ENCODE data around the gene ATXN7L3.

The ATXN7L3 gene

DNA sequence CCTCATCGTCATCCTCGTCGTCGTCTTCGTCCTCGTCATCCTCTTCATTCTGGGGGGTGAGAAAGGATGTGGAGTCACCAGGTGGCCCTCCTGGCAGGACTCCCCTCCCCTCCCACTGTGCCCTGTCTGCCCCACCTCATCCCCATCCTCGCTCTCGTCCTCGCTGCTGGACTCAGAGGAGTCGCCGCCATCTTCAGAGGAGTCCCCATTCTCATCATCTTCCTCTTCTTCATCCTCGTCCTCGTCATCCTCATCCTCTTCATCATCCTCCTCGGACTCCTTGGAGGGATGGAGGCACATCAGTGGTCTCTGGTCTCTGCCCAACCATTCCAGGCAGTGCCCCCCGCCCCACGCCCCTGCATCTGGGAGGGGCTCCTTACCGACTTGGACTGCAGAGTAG is 7.6 kb upstream of the ATXN7L3 start:
- Histone ChIP-seq H3K27ac (ENCODE audit: low read length) (no peak overlapping the region), H2AFZ (ENCODE audit: low read length) (no peak overlapping the region), H3K9ac (ENCODE audit: low read length) (no peak overlapping the region), H3F3A (ENCODE audit: insufficient read depth, low read length) (peaks cover 45% of the 10 kb centered on the region), H3K9me2 (replicated peaks; ENCODE audit: insufficient read depth, low read length) (no peaks in the 10 kb centered on the region), H4K20me1 (ENCODE audit: insufficient read depth, low read length) (no peaks in the 10 kb centered on the region), H3K79me2 (ENCODE audit: low read length) (peaks cover 10% of the 10 kb centered on the region), H3K36me3 (replicated peaks; ENCODE audit: insufficient read depth, low read length) (no peaks in the 10 kb centered on the region; the same call in none of the 2 replicates), H3K9me3 (replicated peaks; ENCODE audit: insufficient read depth, low read length) (no peaks in the 10 kb centered on the region), H3K4me1 (ENCODE audit: low read length) (peaks cover 17% of the 10 kb centered on the region), H3K4me3 (ENCODE audit: low read length) (no peak overlapping the region), H3K27me3 (replicated peaks; ENCODE audit: insufficient read depth, low read length) (no peaks in the 10 kb centered on the region), H3K4me2 (ENCODE audit: low read depth, low read length) (no peak overlapping the region)
- DNase-seq, result no peak
- TF ChIP-seq EZH2phosphoT487 (IDR thresholded peaks at IDR 0.05; ENCODE audit: low read length) (no peak), EZH2 (optimal IDR thresholded peaks at IDR 0.05; ENCODE audit: low read depth, low read length) (no peak)
- TF ChIP-seq, protein P1, sequence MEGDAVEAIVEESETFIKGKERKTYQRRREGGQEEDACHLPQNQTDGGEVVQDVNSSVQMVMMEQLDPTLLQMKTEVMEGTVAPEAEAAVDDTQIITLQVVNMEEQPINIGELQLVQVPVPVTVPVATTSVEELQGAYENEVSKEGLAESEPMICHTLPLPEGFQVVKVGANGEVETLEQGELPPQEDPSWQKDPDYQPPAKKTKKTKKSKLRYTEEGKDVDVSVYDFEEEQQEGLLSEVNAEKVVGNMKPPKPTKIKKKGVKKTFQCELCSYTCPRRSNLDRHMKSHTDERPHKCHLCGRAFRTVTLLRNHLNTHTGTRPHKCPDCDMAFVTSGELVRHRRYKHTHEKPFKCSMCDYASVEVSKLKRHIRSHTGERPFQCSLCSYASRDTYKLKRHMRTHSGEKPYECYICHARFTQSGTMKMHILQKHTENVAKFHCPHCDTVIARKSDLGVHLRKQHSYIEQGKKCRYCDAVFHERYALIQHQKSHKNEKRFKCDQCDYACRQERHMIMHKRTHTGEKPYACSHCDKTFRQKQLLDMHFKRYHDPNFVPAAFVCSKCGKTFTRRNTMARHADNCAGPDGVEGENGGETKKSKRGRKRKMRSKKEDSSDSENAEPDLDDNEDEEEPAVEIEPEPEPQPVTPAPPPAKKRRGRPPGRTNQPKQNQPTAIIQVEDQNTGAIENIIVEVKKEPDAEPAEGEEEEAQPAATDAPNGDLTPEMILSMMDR (IDR thresholded peaks at IDR 0.05; ENCODE audit: low read length), result no peak

GRCh38 chr17:44206825-44207155 is 7.1 kb upstream of the ATXN7L3 start:
- no peak overlapping the region for H3K4me2 ChIP-seq (ENCODE audit: low read depth, low read length)
- H3K9me2 ChIP-seq (replicated peaks; ENCODE audit: insufficient read depth, low read length), result no peaks in the 10 kb centered on the region
- no peak overlapping the region for H3K27ac ChIP-seq (ENCODE audit: low read length)
- peaks cover 10% of the 10 kb centered on the region for H3K79me2 ChIP-seq (ENCODE audit: low read length)
- H3K9ac ChIP-seq (ENCODE audit: low read length), result no peak overlapping the region
- no peak overlapping the region for H3K4me3 ChIP-seq (ENCODE audit: low read length)
- H3F3A ChIP-seq (ENCODE audit: insufficient read depth, low read length), result peaks cover 47% of the 10 kb centered on the region
- H3K4me1 ChIP-seq (ENCODE audit: low read length), result peaks cover 17% of the 10 kb centered on the region
- no peak overlapping the region for H2AFZ ChIP-seq (ENCODE audit: low read length)
- no peaks in the 10 kb centered on the region; the same call in none of the 2 replicates for H3K36me3 ChIP-seq (replicated peaks; ENCODE audit: insufficient read depth, low read length)
- H3K9me3 ChIP-seq (replicated peaks; ENCODE audit: insufficient read depth, low read length), result no peaks in the 10 kb centered on the region
- no peaks in the 10 kb centered on the region for H4K20me1 ChIP-seq (ENCODE audit: insufficient read depth, low read length)
- no peaks in the 10 kb centered on the region for H3K27me3 ChIP-seq (replicated peaks; ENCODE audit: insufficient read depth, low read length)
- no peak for DNase-seq
- TF ChIP-seq EZH2 (optimal IDR thresholded peaks at IDR 0.05; ENCODE audit: low read depth, low read length), result no peak
- TF ChIP-seq, protein P1 (IDR thresholded peaks at IDR 0.05; ENCODE audit: low read length), result no peak
- TF ChIP-seq EZH2phosphoT487 (IDR thresholded peaks at IDR 0.05; ENCODE audit: low read length), result no peak

GRCh38 chr17:44205962-44206824 is 6.5 kb upstream of the ATXN7L3 start:
- Histone ChIP-seq H3K9ac (ENCODE audit: low read length) (no peak overlapping the region), H4K20me1 (ENCODE audit: insufficient read depth, low read length) (no peaks in the 10 kb centered on the region), H3K27me3 (replicated peaks; ENCODE audit: insufficient read depth, low read length) (no peaks in the 10 kb centered on the region), H3K79me2 (ENCODE audit: low read length) (peaks cover 10% of the 10 kb centered on the region), H3K4me1 (ENCODE audit: low read length) (peaks cover 15% of the 10 kb centered on the region), H3F3A (ENCODE audit: insufficient read depth, low read length) (peaks cover 50% of the 10 kb centered on the region), H3K4me3 (ENCODE audit: low read length) (no peak overlapping the region), H3K9me3 (replicated peaks; ENCODE audit: insufficient read depth, low read length) (no peaks in the 10 kb centered on the region), H3K4me2 (ENCODE audit: low read depth, low read length) (no peak overlapping the region), H3K27ac (ENCODE audit: low read length) (no peak overlapping the region), H2AFZ (ENCODE audit: low read length) (no peak overlapping the region), H3K9me2 (replicated peaks; ENCODE audit: insufficient read depth, low read length) (no peaks in the 10 kb centered on the region), H3K36me3 (replicated peaks; ENCODE audit: insufficient read depth, low read length) (no peaks in the 10 kb centered on the region; the same call in none of the 2 replicates)
- no peak for DNase-seq
- TF ChIP-seq EZH2 (optimal IDR thresholded peaks at IDR 0.05; ENCODE audit: low read depth, low read length), result no peak

DNA sequence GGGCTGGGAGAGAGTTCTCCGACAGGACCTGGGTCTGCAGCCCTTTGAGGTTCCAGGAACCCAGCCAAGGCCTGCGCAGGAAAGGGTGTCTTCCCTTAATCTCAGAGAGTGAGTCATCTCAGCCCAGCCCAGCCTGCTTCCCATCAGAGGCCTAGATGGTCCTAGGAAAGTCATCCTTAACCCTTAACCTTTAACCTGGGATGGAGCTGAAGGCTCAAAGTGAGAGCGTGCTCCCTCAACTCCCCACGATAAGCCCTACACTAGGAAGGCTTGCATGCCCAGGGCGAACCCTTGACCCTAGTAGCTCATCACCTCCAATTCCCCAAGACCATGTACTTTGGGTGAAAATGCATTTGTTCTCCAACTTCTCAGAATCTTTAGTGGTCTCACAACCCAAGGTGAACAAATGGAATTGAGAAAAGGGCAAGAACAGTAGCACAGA is 4.8 kb upstream of the ATXN7L3 start:
- TF ChIP-seq EZH2phosphoT487 (IDR thresholded peaks at IDR 0.05; ENCODE audit: low read length), result no peak
- Histone ChIP-seq H3K4me1 (ENCODE audit: low read length) (peaks cover 7% of the 10 kb centered on the region), H3K27me3 (replicated peaks; ENCODE audit: insufficient read depth, low read length) (no peaks in the 10 kb centered on the region), H4K20me1 (ENCODE audit: insufficient read depth, low read length) (no peaks in the 10 kb centered on the region), H3K4me3 (ENCODE audit: low read length) (no peak overlapping the region), H3K9me3 (replicated peaks; ENCODE audit: insufficient read depth, low read length) (no peaks in the 10 kb centered on the region), H3K9ac (ENCODE audit: low read length) (no peak overlapping the region), H3F3A (ENCODE audit: insufficient read depth, low read length) (peaks cover 52% of the 10 kb centered on the region), H3K4me2 (ENCODE audit: low read depth, low read length) (no peak overlapping the region), H2AFZ (ENCODE audit: low read length) (no peak overlapping the region), H3K9me2 (replicated peaks; ENCODE audit: insufficient read depth, low read length) (no peaks in the 10 kb centered on the region), H3K79me2 (ENCODE audit: low read length) (peaks cover 10% of the 10 kb centered on the region), H3K36me3 (replicated peaks; ENCODE audit: insufficient read depth, low read length) (no peaks in the 10 kb centered on the region; the same call in none of the 2 replicates), H3K27ac (ENCODE audit: low read length) (no peak overlapping the region)
- DNase-seq, result no peak

Measured in MM.1S (cell line).